ENCODE results near the gene AIFM2.

AIFM2 gene

DNA sequence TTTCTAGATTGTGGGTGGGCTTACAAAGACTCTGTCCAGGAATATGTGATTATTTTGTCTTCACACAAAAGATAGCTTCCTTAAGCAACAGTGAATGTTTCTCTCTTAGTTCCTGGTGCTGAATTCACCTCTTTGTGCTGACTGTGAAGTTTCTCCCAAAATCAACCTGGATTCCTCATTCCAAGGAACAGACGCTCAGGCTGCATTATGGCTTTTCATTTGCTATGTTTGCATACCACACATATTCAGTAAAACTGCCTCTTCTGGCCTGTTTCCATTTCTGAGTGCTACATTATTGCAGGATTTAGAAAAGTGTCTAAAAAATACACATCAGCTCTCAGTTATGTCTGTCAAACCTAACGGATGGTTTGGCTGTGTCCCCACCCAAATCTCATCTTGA is 58.5 kb downstream of the AIFM2 start:
- no peaks in the 10 kb centered on the region for H3K36me3 Mint-ChIP-seq (ENCODE audit: low read depth)
- no peak overlapping the region for H3K4me3 Mint-ChIP-seq
- no peak overlapping the region for H3K27ac Mint-ChIP-seq
- no peaks in the 10 kb centered on the region for H3K9me3 Mint-ChIP-seq
- H3K27me3 Mint-ChIP-seq: peaks cover 7% of the 10 kb centered on the region
- no peaks in the 10 kb centered on the region for H3K4me1 Mint-ChIP-seq (ENCODE audit: low read depth)

DNA sequence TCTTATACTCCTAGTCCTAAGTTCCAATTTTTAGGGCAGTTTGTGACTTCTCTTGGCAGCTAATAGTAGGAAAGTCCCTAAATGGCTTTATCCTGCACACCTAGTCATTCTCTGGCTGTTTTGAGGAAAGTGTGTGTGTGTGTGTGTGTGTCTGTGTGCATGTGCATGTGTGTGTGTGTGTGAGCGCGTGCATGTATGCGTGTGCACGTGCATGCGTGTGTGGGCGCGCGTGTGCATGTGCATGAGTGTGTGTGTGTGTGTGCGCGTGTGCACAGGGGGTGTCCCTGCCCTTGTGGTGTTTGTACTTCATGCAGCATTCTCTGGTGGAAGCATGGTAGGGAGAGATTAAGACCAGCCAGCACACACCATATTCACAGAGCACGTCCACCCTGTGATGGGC is 61.8 kb downstream of the AIFM2 start:
- Mint-ChIP-seq H3K27ac (no peak overlapping the region), H3K9me3 (no peaks in the 10 kb centered on the region), H3K4me1 (ENCODE audit: low read depth) (no peaks in the 10 kb centered on the region), H3K4me3 (no peak overlapping the region), H3K27me3 (peaks cover 3% of the 10 kb centered on the region), H3K36me3 (ENCODE audit: low read depth) (no peaks in the 10 kb centered on the region)

DNA sequence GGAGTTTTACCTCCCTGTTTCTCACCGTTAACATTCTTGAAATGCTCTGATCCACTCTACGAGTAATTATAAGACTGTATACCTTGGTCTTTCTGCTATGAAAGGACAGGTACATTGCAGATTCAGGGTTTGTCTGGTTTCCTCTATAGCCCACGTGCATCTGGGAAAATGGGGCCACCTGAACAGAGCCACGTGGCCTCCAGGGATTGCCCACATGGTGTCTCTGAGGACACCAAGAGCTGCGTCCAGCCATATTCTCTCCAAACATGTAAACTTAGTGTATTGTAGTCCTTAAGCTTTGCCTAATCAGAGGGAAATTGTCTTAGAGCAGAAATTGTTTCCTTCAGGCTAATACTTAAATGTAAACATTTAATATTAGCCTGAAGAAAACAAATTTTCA is 63.3 kb downstream of the AIFM2 start:
- H3K36me3 Mint-ChIP-seq (ENCODE audit: low read depth): no peaks in the 10 kb centered on the region
- no peak overlapping the region for H3K4me3 Mint-ChIP-seq
- H3K27ac Mint-ChIP-seq: no peak overlapping the region
- H3K4me1 Mint-ChIP-seq (ENCODE audit: low read depth): no peaks in the 10 kb centered on the region
- H3K27me3 Mint-ChIP-seq: peaks cover 3% of the 10 kb centered on the region
- H3K9me3 Mint-ChIP-seq: no peaks in the 10 kb centered on the region

DNA sequence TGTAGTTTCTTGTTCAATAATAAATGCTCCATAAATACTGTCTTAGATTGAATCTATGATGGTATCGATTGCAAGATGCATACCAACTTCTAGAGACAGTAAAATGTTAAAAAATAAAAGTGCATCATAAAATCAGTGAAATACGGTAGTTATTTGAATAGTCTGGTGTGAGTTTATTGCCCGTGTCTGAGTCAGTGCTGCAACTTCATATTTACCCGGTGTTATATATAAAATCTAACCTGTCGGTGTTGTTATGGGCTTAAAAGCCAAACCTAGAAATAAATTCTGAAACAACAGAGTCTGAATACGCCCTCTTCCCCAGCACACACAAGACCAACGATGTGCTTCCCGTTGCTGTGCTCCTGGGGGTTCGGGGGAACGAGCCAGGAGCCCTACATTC is 63.7 kb downstream of the AIFM2 start:
- Mint-ChIP-seq H3K27ac (no peak overlapping the region), H3K36me3 (ENCODE audit: low read depth) (no peaks in the 10 kb centered on the region), H3K27me3 (peaks cover 3% of the 10 kb centered on the region), H3K4me1 (ENCODE audit: low read depth) (no peaks in the 10 kb centered on the region), H3K9me3 (no peaks in the 10 kb centered on the region), H3K4me3 (no peak overlapping the region)

DNA sequence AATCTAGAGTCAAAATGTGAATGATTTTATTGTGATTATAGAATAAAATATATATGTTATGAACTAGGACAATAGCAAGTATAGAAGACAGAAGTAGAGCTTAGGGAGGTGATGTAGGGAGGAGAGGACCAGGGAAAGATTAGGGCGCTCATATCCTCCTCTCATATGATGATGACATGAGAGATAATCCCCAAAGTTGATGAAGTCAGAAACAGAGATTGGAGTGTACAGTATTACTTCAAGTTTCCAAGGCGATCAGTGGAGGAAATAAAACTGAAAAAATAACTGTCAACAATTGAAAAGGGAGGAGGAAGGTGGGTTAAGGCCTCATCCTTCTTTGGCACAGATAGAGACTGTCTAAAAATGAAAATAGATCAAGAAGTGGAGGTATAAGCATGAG is 65.0 kb downstream of the AIFM2 start:
- no peak overlapping the region for H3K4me3 Mint-ChIP-seq

DNA sequence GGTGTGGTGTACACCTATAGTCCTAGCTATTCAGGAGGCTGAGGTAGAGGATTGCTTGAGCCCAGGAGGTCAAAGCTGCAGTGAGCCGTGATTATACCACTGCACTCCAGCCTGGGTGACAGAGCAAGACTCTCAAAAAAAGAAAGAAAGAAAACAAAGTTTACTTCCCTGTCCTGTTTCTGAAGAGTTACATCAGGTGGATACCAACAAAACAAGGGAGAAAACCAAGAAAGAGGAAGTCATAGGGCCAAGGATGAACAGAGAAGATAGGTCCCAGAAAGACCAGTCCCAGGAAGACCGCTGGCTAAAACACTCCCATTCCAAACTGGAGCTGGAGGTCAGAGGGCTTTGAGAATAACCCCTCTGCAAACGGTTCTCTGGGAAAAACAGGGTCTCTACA is 66.4 kb downstream of the AIFM2 start:
- H3K4me3 Mint-ChIP-seq: no peak overlapping the region
- H3K27ac Mint-ChIP-seq: no peak overlapping the region
- no peaks in the 10 kb centered on the region for H3K4me1 Mint-ChIP-seq (ENCODE audit: low read depth)
- peaks cover 3% of the 10 kb centered on the region for H3K27me3 Mint-ChIP-seq
- H3K36me3 Mint-ChIP-seq (ENCODE audit: low read depth): no peaks in the 10 kb centered on the region
- no peaks in the 10 kb centered on the region for H3K9me3 Mint-ChIP-seq

More for the DNA sequence above, 65.0 kb downstream of the AIFM2 start:
- no peaks in the 10 kb centered on the region for H3K4me1 Mint-ChIP-seq (ENCODE audit: low read depth)
- H3K36me3 Mint-ChIP-seq (ENCODE audit: low read depth): no peaks in the 10 kb centered on the region
- H3K9me3 Mint-ChIP-seq: no peaks in the 10 kb centered on the region
- no peak overlapping the region for H3K27ac Mint-ChIP-seq
- H3K27me3 Mint-ChIP-seq: peaks cover 3% of the 10 kb centered on the region

DNA sequence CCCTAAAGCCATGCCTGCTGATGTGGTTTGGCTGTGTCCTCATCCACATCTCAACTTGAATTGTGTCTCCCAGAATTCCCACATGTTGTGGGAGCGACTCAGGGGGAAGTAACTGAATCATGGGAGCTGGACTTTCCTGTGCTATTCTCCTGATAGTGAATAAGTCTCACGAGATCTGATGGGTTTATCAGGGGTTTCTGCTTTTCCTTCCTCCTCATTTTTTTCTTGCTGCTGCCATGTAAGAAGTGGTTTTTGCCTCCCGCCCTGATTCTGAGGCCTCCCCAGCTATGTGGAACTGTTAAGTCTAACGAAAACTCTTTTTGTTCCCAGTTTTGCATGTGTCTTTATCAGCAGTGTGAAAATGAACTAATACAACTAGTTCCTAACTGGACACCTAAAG is 68.1 kb downstream of the AIFM2 start:
- H3K27me3 Mint-ChIP-seq: peaks cover 3% of the 10 kb centered on the region
- H3K36me3 Mint-ChIP-seq (ENCODE audit: low read depth): no peaks in the 10 kb centered on the region
- H3K4me3 Mint-ChIP-seq: no peak overlapping the region
- no peaks in the 10 kb centered on the region for H3K9me3 Mint-ChIP-seq
- H3K4me1 Mint-ChIP-seq (ENCODE audit: low read depth): no peaks in the 10 kb centered on the region
- H3K27ac Mint-ChIP-seq: no peak overlapping the region

DNA sequence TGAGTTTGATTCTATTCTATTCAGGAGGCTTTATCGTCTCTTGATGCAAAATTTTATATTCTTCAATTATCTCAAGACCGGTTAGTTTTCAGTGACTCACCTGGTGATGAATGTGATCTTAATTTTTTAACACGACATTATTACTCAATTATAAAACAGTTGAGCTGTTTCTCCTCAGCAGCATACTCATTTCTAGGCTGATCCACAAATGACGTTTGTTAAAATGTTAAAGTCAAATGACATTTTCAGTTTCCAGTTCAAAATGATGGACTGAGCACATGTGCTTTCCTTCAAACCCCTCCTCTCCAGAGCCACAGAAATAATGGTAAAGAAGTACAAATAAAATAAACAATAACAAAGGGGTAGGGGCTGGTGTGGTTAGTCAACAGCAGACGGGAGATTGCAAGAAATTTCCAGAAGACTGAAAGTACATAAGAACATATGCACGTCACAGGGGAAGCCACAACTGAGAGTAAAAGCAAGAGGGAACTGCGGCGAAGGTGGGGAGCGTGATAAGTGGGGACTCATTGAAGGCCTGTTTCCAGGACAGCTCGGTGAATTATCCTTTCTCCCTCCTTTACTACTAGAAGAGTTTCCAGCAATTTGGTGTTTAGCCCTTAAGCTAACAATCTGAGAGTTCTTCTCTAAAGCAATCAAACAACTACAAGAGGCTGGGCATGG is 69.1 kb downstream of the AIFM2 start:
- no peaks in the 10 kb centered on the region for H3K4me1 Mint-ChIP-seq (ENCODE audit: low read depth)
- peak overlapping the region; percentile 67 for H3K27ac Mint-ChIP-seq
- no peaks in the 10 kb centered on the region for H3K36me3 Mint-ChIP-seq (ENCODE audit: low read depth)
- H3K4me3 Mint-ChIP-seq: no peak overlapping the region
- peaks cover 3% of the 10 kb centered on the region for H3K27me3 Mint-ChIP-seq
- no peaks in the 10 kb centered on the region for H3K9me3 Mint-ChIP-seq
